ENCODE data around the gene KLHL24.
"Not testable (repeated sequence)": the region's sequence is repeated elsewhere in the genome, so short reads cannot be mapped to it uniquely, and the experiment has no call there.

KLHL24 gene

GRCh38 chr3:183701744-183702143 lies 66.3 kb downstream of the KLHL24 start:
- in situ Hi-C loops (cut with HindIII; ENCODE audit: low pct_ligation_motif_present, low sequenced_read_pairs), result no loop called here
- no peaks in the 10 kb centered on the region for H3K27me3 ChIP-seq (replicated peaks)
- no peak overlapping the region for H3K27ac ChIP-seq
- H3K36me3 ChIP-seq (replicated peaks), result peaks cover 6% of the 10 kb centered on the region
- H3K4me3 ChIP-seq (ENCODE audit: low read depth, low read length), result no peak overlapping the region
- no peak for TF ChIP-seq CTCF (IDR thresholded peaks at IDR 0.05; ENCODE audit: low read depth, low read length, missing control alignments)
- no peak for DNase-seq

GRCh38 chr3:183703892-183704291 lies 68.5 kb downstream of the KLHL24 start:
- in situ Hi-C loops (cut with HindIII; ENCODE audit: low pct_ligation_motif_present, low sequenced_read_pairs); H3K27me3 ChIP-seq (replicated peaks); H3K4me3 ChIP-seq (ENCODE audit: low read depth, low read length); DNase-seq; H3K27ac ChIP-seq; H3K36me3 ChIP-seq (replicated peaks): not testable (repeated sequence)

GRCh38 chr3:183710231-183710630 lies 74.8 kb downstream of the KLHL24 start:
- Histone ChIP-seq H3K27me3 (replicated peaks) (no peaks in the 10 kb centered on the region), H3K36me3 (replicated peaks) (peaks cover 3% of the 10 kb centered on the region), H3K27ac (no peak overlapping the region), H3K4me3 (ENCODE audit: low read depth, low read length) (no peak overlapping the region)
- no peak for DNase-seq
- in situ Hi-C loops (cut with HindIII; ENCODE audit: low pct_ligation_motif_present, low sequenced_read_pairs), result no loop called here
- no peak for TF ChIP-seq CTCF (IDR thresholded peaks at IDR 0.05; ENCODE audit: low read depth, low read length, missing control alignments)

GRCh38 chr3:183711516-183711915 lies 76.1 kb downstream of the KLHL24 start:
- in situ Hi-C loops (cut with HindIII; ENCODE audit: low pct_ligation_motif_present, low sequenced_read_pairs), result no loop called here
- no peak for DNase-seq
- H3K36me3 ChIP-seq (replicated peaks), result peaks cover 5% of the 10 kb centered on the region
- H3K27me3 ChIP-seq (replicated peaks), result no peaks in the 10 kb centered on the region
- no peak overlapping the region for H3K27ac ChIP-seq
- TF ChIP-seq CTCF (IDR thresholded peaks at IDR 0.05; ENCODE audit: low read depth, low read length, missing control alignments), result no peak
- H3K4me3 ChIP-seq (ENCODE audit: low read depth, low read length), result no peak overlapping the region

GRCh38 chr3:183714622-183715021 lies 79.2 kb downstream of the KLHL24 start:
- Histone ChIP-seq H3K4me3 (ENCODE audit: low read depth, low read length) (no peak overlapping the region), H3K27me3 (replicated peaks) (no peaks in the 10 kb centered on the region), H3K36me3 (replicated peaks) (peaks cover 26% of the 10 kb centered on the region), H3K27ac (no peak overlapping the region)
- no peak for TF ChIP-seq CTCF (IDR thresholded peaks at IDR 0.05; ENCODE audit: low read depth, low read length, missing control alignments)
- in situ Hi-C loops (cut with HindIII; ENCODE audit: low pct_ligation_motif_present, low sequenced_read_pairs), result no loop called here
- no peak for DNase-seq

GRCh38 chr3:183718012-183718411 lies 82.6 kb downstream of the KLHL24 start:
- H3K27me3 ChIP-seq (replicated peaks), result no peaks in the 10 kb centered on the region
- in situ Hi-C loops (cut with HindIII; ENCODE audit: low pct_ligation_motif_present, low sequenced_read_pairs), result no loop called here
- H3K4me3 ChIP-seq (ENCODE audit: low read depth, low read length), result no peak overlapping the region
- TF ChIP-seq CTCF (IDR thresholded peaks at IDR 0.05; ENCODE audit: low read depth, low read length, missing control alignments), result no peak
- DNase-seq, result no peak
- H3K27ac ChIP-seq, result no peak overlapping the region
- H3K36me3 ChIP-seq (replicated peaks), result peaks cover 52% of the 10 kb centered on the region
